HG03097 (cell line): ENCODE results near the gene UNC13C.

ENCODE experiments used
- ATAC-seq: cut with Tn5 transposase; IDR thresholded peaks from one replicate; pipeline ENCODE4 v1.9.1; 2021; ENCODE audit not compliant: unreplicated experiment, low FRiP score

Gene UNC13C

DNA sequence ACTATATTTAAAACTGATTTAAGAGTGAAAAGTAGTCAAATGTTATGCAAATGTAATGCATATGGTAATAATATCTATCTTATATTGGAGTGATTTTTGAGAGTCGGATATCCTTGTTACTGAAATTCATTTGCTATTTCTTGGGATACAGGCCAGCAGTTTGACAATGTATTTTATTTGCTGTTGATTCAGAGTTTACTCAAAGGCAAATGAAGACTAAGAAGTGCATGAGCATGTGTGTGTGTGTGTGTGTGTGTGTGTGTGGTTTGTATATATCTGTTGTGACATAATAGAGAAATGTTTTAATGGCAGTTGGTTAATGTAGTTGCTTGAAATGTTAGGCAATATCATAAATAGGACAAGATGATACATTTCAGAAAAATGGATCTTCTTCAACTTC lies 39.0 kb downstream of the UNC13C start:
- ATAC-seq: no peak

DNA sequence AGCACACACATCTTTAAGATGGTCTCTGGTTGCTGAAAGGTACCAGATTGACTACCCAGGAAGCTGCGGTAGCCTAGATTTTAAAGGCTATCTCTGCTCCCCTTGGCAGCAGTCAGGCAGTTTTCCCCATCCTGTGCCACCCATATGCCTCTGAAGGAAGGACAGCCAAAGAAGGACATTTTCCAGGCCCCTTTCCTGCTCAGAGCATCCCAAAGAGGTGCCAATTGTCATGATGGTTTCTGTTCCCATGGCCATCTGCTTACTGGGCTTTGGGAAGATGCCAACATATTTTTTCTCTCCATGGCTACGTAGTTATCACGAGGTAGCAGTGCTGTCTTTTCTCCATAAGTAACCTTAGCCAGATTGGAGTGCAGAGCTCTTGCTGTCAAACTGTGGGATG lies 39.7 kb downstream of the UNC13C start:
- no peak for ATAC-seq

DNA sequence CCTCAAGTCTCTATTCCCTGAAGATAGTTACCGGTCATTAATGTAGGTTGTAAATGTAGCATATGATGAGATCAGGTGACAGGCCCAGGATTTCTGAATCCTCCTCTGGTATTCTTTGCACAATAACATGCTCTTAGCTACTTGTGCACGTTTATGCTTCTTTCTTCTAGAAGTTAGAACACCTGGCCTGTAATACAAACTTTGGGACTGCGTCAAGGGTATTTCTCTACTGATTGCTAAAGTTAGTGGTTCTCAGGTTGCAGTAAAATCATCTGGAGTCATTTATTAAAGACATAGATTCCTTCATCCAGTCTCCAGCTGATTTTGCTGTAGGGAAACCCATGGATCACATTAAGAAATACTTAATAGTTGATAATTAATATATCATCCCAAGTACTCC lies 48.0 kb downstream of the UNC13C start:
- no peak for ATAC-seq

DNA sequence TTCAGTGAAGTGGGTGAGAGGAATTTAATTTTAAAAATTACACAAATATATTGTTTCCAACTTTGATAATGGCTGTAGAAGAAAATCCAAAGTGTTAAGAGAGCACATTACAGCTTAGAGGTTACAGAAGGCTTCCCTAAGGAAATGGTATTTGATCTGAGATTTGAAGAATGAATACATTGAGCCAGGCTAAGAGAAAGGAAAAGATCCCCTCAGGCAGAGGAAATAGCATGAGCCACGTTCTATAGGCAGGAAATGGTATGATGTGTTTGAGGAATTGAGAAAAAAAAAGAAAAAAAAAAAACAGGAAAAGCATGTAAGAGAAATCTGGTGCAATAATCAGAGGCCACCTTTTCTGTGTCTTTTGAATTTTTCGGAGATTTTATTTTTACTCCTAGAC lies 48.6 kb downstream of the UNC13C start:
- no peak for ATAC-seq

DNA sequence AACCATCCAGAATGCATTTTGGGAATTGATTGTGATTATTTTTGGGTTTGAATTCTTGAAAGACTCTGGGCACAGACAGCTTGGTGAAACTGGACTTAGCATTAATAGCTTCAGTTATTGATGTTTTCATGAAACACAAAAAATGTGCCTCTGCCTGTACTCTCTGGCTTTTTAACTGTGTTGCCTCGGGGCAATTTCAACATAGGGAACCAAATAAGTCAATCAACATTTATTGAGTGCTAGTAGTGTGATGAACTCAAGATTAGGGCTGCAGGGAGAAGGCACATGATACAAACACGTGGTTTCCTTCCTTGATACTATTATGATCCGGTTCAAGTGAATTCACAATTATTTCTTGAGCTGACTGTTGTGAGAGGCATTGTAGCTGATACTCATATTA lies 50.8 kb downstream of the UNC13C start:
- ATAC-seq: no peak

DNA sequence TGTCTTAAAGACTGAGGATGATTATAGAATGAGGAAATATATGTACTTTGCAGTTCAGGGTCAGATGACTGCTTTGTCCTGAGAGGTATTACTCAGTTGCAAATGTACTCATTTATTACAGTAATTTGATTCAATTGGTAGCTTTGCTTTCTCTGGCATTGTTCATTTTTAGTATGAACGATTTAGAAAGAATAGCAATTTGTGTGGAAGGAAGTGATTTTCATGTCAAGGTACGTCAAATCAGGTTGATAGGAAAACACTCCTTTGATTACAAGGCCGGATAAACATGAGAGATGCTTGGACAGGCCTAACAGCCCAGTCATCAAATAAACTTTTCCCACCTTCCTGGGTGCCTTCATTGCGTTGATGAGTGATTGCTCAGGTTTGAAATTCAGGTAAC lies 53.8 kb downstream of the UNC13C start:
- no peak for ATAC-seq

DNA sequence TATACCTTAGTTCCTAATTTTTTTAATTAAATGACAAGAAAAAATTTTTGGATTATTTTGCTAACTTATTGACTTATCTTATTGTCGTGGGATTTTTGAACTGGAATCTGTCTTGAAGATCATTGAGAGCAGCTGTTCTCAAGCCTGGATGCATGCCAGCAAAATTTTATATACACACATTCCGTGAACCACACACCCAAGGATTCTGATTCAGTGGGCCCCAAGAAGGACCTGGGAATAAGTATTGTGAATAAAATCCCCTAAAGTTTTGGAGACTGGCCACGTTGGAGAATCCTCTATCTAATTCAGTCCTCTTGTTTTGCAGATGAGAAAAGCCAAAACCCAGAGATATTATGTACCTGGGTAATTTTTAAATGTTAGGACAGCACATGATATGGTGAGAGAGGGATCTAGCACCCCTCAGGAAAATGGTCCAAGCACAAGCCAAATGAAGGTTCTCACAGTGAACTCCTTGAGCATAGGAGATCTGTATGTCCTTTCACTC lies 55.2 kb downstream of the UNC13C start:
- ATAC-seq: no peak

DNA sequence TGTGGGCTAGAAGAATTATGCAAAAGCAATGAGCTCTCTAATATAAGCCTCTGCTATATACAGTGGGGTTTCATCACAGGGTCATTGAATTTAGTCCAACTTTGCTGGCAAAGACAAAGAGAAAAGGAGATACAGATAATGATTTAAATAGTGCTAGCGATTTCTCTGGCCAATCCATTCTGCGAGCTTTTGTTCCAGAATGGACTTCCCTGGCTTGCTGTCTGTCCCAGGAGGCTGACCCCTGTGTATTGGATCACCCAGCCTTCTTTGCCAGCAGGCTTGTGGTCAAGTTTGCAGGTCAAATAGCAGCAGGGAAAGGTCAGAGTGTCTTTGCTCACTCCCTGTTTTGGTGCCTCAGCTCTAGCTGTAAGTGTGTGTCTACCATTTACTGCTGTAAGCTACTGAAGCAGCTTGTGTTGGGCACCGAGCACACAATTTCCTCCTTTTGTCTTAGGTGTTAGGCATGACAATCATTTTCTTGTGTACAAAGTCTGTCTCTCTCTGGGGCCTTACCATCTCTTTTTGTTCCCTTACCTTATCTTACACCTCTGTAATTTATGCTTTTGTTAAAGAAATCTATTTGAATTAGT lies 55.7 kb downstream of the UNC13C start:
- no peak for ATAC-seq

DNA sequence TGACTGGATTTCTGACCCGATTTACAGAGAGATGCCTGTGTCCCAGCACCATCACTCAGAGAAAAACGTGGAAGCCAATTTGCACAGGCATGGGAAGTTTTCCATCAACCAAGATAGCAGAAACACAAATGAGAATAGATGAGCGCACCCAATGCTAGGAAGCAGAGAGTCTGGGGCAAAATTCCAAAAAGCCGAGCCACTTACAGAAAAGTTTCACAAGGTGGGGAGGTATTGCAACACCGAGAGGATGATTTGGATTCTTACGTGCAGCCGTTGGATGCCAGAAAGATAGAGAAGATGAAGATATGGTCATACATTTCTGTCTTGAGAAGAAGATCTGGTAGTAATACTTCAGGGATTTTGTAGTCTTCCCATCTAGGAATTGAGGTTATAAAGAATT lies 57.4 kb downstream of the UNC13C start:
- no peak for ATAC-seq

DNA sequence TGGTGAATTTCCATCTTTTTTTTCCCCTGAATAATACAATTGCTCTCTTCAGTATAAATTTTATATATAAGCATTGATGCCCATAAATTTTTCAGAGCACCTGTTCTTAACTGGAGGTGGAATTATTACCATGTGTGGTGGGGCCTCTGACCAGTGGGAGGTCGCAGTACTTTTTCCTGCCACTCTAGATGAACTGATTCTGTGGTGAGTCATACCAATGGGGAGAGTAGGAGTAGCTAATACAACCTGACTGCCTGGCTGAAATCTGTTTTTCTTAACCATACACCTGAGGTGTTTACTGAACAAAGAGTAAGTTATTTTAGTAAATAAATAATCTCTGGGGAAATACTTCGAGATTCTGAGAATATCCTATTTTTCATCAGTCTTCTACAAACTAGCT lies 67.2 kb downstream of the UNC13C start:
- no peak for ATAC-seq

DNA sequence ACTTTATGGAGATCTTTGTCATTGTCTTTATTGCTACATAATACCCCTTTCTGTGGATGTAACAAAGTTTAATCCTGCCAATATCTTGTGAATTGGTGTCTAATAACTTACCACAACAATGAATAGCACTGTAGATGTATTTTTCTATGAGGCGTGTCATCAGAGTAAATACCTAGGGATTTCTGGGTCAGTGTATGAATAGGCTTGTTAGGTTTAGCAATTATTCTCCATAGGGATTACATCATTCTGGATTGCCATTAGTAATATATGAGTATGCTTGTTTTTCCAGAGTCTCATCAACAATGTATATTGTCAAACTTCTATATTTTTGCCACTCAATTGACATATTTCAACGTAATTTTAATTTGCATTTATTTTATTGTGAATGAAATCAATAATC lies 67.9 kb downstream of the UNC13C start:
- ATAC-seq: no peak

DNA sequence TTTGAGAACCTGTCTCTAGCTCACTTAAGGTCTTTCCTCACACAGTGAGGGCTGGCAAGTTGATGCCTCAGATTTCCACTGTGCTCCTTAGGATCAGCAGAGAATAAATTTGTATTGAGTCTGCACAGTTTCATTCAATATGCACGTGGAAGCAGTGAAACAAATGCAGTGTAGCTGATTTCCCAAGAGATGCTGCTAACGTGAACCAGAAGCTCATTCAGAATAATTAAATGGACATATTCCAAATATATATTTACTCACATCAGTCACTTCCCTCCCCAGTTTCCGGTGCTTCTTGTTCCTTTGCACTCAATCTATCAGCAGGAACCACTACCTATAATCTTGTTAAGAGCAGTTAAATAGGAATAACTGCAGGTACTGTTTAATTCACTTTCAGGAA lies 86.1 kb downstream of the UNC13C start:
- no peak for ATAC-seq

DNA sequence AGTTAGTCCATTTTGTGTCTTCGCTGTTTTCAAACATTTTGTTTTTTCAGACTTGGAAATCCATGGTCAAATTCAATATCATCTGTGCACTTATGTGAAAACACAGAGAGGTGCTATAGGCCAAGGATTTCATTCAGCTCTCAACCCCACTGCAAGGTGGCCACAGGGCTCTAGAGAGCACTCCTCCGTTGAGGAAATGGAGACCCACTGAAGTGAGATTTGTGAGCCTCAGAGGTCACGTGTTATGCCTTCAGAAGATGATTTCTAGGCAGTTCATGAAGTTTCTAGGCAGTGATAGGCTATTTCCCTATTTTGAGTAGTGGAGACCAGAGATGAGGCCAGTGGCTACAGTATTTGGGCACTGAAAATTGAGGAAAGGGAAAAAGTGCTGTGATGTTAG lies 88.2 kb downstream of the UNC13C start:
- ATAC-seq: no peak

DNA sequence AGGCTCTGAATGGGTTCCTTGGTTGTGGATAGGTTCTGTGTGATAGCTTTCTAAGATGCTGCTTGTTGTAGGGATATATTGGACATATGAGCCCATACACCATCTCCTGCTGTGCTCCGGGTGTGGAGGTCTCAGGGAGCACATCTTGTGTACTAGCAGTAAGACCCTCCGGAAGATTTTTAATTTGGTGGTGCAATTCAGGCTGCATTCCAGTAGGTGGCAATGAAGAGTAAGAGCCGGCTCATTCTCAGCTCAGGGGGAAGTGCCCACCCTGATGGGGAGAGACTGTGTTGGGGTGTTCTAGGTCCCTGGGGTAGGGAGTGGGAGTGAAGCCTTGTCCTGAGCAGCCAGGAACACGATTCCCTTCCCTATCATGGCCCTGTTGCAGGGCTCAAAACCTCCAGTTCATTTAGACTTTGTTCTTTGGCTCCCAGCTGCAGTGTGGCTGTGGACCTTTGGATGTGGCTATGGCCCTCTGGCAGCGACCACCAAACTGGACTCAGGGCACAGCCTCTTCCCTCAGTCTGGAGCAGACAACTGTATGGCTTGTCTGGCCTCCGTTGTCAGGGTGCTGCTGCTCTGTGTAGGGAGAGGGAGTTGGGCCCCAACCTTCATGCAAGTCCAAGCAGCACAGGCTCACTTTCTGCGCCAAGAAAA lies 104.7 kb downstream of the UNC13C start:
- no peak for ATAC-seq

DNA sequence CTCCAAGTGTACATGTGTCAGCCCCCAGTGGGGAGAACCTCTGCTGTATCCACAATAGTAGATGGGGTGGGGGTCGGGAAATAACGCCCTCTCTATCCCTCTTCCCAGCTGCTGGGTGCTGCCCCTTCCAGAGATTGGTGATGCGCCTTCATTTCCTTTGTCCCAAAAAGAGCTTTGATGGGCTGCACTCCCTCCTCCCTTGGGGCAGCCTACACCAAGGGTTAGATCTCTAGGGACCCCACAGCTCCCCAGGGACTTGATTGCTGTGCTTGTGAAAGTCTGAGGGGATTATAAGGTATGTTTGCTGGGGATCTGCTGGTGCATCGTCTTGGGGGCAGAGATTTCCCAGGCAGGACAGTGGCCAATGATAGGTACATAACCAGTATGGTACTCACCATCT lies 105.3 kb downstream of the UNC13C start:
- no peak for ATAC-seq

DNA sequence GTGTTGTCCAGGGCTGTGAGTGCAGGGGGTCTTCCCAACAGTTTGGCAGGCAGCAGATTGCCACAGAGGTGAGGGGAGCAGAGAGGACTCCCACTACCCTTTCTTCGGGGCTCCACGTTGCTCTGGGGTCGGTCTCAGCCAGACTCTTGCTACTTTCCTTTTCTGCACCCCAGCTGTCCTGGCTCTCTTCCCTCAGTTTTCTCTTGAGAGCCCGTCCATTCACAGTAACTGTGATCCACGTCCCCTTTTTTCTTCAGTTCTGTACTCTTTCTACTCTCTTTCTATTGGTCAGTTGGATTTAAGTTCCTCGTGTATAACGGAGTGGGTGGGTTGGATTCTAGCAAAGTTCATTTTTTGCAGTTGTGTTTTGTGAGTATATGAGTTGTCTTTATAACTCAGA lies 105.8 kb downstream of the UNC13C start:
- no peak for ATAC-seq

DNA sequence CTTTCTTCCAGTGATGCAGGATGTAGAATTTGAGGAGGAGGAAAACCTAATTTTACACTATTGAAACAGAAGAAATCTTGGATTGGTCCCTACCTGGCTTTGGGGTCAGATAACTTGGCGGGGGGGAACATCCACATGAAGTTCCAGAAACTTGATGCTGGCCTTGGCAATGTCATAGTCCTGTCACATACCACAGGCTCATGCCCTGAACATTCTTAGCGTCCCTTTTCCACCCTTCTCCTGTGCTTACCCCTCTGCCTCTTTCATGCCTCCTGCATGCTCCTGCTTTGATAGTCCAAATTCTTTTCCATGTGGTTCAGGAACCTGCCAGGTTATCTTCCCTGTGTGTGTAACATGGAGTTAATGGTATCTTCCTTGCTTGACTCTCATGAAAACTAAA lies 110.6 kb downstream of the UNC13C start:
- no peak for ATAC-seq

DNA sequence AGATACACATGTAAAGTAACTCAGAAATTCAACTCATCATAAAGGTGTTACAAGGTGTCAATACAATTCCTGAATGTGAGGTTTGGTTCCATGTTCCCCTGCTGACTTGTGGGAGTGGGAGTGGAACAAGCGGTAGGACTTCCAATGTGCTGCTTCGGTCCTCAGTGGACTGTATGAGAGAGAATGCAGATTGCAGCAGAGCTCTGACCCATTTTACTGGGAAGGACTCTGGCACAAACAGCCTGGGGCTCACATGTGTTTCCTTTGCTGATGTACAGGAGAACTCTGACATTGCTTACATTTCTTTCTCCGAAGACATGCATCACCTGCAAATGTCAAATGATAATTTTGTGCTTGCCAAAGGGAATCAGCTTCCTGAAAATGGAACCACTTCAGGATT lies 111.5 kb downstream of the UNC13C start:
- no peak for ATAC-seq

DNA sequence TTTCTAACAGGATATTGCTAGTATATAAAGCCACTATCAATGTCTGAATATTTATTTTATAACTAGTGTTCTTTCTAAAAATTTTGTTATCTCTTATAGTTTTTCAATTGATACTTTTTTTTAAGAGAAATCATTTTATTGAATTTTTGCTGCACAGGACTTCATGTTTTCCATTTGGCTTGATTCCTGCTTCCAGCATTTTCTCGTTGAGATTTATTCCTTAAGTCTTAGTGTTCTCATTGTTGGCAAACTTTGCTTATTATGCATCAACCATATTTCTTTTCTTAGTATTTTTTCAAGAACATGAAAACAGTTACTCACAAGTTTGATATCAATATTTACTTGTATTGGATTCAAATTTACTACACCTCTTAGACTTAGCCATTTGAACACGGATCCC lies 113.4 kb downstream of the UNC13C start:
- ATAC-seq: no peak

DNA sequence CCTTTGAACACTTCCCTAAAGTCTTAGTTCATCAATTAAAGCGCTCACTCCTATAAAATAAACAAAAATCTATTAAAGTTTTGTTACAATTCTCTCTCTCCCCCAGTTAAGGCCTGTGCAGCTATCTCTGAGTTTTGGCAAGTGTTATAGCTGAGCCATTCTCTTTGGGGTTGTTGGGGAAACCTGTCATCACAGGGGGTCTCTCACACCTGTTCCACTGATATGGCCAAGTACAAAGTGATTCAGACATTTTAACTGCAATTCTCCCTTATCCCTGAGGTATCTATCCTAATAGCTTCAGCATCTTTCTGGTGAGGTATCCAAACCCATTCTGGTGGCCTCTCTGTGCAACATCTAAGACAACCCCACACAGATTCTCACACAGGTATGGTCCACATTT lies 116.4 kb downstream of the UNC13C start:
- ATAC-seq: no peak

DNA sequence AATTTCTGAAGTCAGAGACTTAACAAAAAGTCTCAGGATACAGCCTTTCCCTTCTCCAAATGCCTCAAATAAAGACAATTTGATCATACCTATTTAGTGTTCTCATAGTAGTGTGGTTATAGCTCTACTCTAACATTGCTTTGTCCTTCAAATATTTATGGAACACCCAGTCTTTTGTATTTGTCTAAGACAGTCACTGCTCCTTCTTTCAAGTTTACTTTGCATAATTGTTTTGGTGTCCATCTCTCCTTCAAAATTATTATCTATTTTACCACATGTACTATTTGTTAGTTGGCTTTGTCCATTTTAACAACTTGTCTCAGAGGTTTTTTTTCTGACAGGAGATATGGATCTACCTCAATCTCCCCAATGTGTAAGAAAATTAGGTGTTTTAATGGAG lies 118.8 kb downstream of the UNC13C start:
- no peak for ATAC-seq

DNA sequence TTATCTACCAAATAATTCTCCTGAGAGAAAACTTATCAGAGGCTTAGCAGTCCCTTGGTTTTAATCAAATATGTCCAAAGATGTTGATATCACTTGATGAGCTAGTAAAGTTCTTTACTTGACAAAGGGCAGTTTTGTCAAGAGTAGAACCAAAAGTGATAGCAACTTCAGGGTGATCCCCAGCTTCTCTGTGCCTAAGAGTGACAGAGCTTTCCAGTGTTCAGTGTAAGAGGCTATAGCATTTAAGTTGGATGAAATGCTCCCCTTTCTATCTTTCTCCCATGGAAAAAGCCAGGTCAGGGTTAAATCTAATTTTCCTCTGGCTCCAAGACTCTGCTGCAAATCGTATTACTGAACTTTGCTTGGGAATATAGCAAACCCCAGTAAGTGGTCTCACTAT lies 120.8 kb downstream of the UNC13C start:
- ATAC-seq: no peak
